ENCODE measurements around the gene MACF1.

DNA sequence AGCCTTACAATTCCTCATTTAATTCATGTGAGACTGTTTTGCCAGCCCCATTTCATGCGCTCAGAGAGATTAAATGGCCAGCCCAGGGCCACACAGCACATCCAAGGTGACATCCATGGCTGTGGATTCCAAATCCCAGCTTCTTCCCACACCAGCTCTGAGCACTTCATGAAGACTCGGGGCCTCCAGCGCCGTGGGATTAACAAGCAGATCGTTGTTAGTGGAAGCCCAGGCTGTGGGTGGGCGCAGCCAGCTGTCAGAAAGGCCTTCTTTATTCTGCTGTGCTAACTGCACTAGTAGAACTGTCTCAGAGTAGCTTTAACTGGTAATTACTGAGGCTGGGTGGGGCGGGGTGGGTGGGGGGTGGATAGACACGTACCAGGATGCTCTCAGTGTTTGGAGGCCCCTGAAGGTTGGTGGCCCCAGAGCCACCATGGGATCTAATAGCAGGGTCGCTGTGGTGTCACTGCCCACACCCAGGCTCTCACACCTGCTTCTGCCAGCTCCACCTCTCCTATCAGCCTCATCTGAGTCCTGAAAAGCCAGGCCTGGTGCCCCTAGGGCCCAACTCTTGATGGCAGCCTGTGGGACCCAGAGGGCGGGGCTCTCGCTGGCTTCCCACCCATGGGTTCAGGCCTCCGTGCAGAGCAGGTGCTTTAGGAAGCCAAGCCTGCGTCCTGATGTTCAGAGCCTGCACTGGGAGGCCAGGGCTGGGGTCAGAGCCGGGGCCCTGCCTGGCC is 290.3 kb downstream of the MACF1 start:
- TF ChIP-seq L3MBTL2 (conservative IDR thresholded peaks at IDR 0.05) = no peak
- no peak for TF ChIP-seq SP1 (IDR thresholded peaks at IDR 0.05)
- no peak for TF ChIP-seq BHLHE40 (IDR thresholded peaks at IDR 0.05; ENCODE audit: borderline replicate concordance)
- TF ChIP-seq CTBP1 (IDR thresholded peaks at IDR 0.05; ENCODE audit: borderline replicate concordance) = no peak
- TF ChIP-seq FOXM1 (IDR thresholded peaks at IDR 0.05; ENCODE audit: borderline replicate concordance) = no peak

Measured in HEK293T (cell line).